OCI-LY3 (cell line): ENCODE results near the gene VASH1.

ENCODE experiments used
- H2AFZ ChIP-seq: fragments of 200-600, 300-600 bp; shearing (Covaris generic); 2 replicates; pipeline ENCODE4 v1.6.0; 2014; ENCODE audit warnings: antibody characterized with exemption, low read depth, low read length
- H3K27ac ChIP-seq: fragments of 200-600, 300-600 bp; sonication (generic); 2 replicates; pipeline ENCODE4 v1.5.1; 2014; ENCODE audit warnings: mild to moderate bottlenecking, low read length, moderate library complexity, mixed read lengths
- H3K27me3 ChIP-seq: fragments of 200-600, 300-600 bp; sonication (generic); 2 replicates; pipeline ENCODE4 v1.6.1; 2014; ENCODE audit warnings: low read depth, low read length, mixed read lengths
- H3K36me3 ChIP-seq: fragments of 200-600, 300-600 bp; sonication (generic); replicated peaks from 2 replicates; pipeline ENCODE3; 2014; ENCODE audit warnings: low read depth, low read length, mixed read lengths
- H3K4me1 ChIP-seq: fragments of 300-600, 200-600 bp; sonication (generic); 2 replicates; pipeline ENCODE4 v1.6.1; 2014; ENCODE audit warnings: low read length, mixed read lengths
- H3K4me2 ChIP-seq: fragments of 200-600, 300-600 bp; sonication (generic); 2 replicates; pipeline ENCODE4 v1.6.1; 2014; ENCODE audit warnings: low read length, mixed read lengths
- H3K4me3 ChIP-seq: fragments of 300-600, 200-600 bp; sonication (generic); 2 replicates; pipeline ENCODE4 v1.5.1; 2014; ENCODE audit warnings: antibody characterized with exemption, mild to moderate bottlenecking, low read length, moderate library complexity
- H3K79me2 ChIP-seq: fragments of 300-600, 200-600 bp; shearing (Covaris generic); 2 replicates; pipeline ENCODE4 v1.6.1; 2014; ENCODE audit warnings: mild to moderate bottlenecking, low read length, mixed read lengths
- H3K9ac ChIP-seq: fragments of 300-600, 200-600 bp; shearing (Covaris generic); 2 replicates; pipeline ENCODE4 v1.6.0; 2014; ENCODE audit warnings: mild to moderate bottlenecking, low read length, moderate library complexity
- H3K9me3 ChIP-seq: fragments of 200-600, 300-600 bp; shearing (Covaris generic); 2 replicates; pipeline ENCODE4 v1.6.1; 2014; ENCODE audit warnings: low read length, mixed read lengths; ENCODE audit not compliant: insufficient read depth
- H4K20me1 ChIP-seq: fragments of 200-600, 300-600 bp; sonication (generic); 2 replicates; pipeline ENCODE4 v1.6.1; 2016; ENCODE audit warnings: low read length, mixed read lengths; ENCODE audit not compliant: insufficient read depth
- EZH2phosphoT487 ChIP-seq: fragments of 200-600 bp; shearing (Covaris generic); IDR thresholded peaks from 2 replicates; pipeline ENCODE4 v1.6.1; 2018; ENCODE audit warnings: antibody characterized with exemption, mixed run types, low read depth
- TF ChIP-seq, protein P1 (sequence below): fragments of 200-600, 300-600 bp; sonication (generic); IDR thresholded peaks from 2 replicates; pipeline ENCODE4 v1.5.1; 2014; ENCODE audit warnings: antibody characterized with exemption, low read length, low read depth

VASH1 gene

DNA sequence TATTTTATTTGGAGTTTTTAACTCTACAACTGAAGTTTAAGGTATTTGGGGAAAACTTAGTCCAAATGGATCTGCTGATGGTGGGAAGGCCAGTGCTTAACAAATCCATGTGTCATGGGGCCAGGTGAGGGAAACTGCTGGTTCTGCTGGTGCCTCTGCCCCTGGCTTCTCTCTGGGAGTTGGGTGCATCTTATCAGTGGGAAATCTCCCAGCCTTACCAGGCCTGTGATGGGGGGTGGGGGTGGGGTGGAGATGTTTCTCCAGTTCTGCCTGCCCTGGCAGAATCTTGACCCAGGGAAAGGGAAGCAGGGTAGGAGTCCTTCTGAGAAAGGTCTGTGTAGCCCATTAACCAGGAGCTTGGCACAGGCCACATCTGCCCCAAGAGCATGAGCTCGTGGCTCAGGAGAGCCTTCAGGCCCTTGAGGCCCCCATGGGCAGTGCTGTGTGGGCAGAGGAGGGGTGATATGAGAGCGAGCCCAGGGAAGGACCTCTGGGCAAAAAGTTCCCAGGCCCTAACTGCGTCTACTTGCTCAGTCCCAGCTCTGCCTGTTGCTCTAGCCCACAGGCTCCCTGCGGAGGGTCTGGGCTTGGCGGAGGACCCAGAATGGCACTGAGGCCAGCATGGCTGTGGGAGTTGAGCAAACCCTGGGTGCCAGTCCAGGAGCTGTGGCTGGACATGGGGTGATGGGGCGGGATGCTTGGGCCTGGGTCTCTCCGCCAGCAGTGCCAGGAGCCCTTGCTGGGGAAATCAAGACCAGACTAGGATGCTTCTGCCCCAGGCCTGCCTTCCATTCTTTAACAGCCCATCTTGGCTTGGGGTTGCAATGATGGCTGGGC is 18.2 kb downstream of the VASH1 start:
- Histone ChIP-seq H3K79me2 (no peaks in the 10 kb centered on the region), H3K9me3 (no peaks in the 10 kb centered on the region), H4K20me1 (no peaks in the 10 kb centered on the region), H3K36me3 (peaks cover 9% of the 10 kb centered on the region), H3K27ac (no peak overlapping the region), H3K27me3 (no peaks in the 10 kb centered on the region), H2AFZ (no peak overlapping the region), H3K4me2 (no peak overlapping the region), H3K4me3 (no peak overlapping the region), H3K9ac (no peak overlapping the region), H3K4me1 (no peaks in the 10 kb centered on the region)
- no peak for TF ChIP-seq EZH2phosphoT487
- TF ChIP-seq, protein P1, sequence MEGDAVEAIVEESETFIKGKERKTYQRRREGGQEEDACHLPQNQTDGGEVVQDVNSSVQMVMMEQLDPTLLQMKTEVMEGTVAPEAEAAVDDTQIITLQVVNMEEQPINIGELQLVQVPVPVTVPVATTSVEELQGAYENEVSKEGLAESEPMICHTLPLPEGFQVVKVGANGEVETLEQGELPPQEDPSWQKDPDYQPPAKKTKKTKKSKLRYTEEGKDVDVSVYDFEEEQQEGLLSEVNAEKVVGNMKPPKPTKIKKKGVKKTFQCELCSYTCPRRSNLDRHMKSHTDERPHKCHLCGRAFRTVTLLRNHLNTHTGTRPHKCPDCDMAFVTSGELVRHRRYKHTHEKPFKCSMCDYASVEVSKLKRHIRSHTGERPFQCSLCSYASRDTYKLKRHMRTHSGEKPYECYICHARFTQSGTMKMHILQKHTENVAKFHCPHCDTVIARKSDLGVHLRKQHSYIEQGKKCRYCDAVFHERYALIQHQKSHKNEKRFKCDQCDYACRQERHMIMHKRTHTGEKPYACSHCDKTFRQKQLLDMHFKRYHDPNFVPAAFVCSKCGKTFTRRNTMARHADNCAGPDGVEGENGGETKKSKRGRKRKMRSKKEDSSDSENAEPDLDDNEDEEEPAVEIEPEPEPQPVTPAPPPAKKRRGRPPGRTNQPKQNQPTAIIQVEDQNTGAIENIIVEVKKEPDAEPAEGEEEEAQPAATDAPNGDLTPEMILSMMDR: no peak

DNA sequence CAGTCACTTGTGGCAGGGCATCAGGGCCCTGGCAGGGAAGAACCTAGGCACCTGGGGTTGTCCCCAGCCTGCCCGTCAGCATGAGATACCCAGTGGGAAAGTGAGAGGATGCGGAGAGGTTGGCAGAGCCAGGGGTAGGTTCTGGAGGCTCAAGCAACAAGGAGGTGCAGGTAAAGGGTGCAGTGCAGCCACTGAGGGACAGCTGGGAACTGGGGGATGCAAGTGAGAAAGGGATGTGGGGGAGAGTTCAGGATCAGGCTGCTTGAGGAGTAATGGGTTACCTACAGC is 18.7 kb downstream of the VASH1 start:
- Histone ChIP-seq H3K4me3 (no peak overlapping the region), H2AFZ (no peak overlapping the region), H3K4me2 (no peak overlapping the region), H3K79me2 (no peaks in the 10 kb centered on the region), H3K36me3 (peaks cover 9% of the 10 kb centered on the region), H3K4me1 (no peaks in the 10 kb centered on the region), H4K20me1 (no peaks in the 10 kb centered on the region), H3K27me3 (no peaks in the 10 kb centered on the region), H3K27ac (no peak overlapping the region), H3K9ac (no peak overlapping the region), H3K9me3 (no peaks in the 10 kb centered on the region)
- TF ChIP-seq EZH2phosphoT487: no peak
- TF ChIP-seq, protein P1: no peak

DNA sequence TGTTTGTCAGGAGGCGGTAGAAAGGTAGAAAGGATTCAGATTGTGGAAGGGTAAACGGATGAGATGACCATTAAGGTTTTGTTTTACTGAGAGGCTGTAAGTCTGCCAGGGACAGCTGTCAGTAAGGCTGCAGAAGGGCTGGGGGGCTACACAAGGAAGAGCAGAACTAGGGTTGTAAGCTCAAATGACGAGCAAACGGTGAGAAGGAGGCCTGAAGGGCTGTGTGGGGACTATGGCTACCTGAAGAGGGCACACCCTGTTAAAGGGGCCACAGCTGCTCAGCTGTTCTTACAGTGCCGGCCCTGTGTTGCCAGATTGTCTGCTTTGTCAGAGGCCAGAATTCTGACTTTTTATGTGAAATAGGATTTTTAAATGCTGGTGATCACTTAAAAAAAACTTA is 19.1 kb downstream of the VASH1 start:
- TF ChIP-seq, protein P1: no peak
- TF ChIP-seq EZH2phosphoT487: no peak
- H3K79me2 ChIP-seq: no peaks in the 10 kb centered on the region
- no peak overlapping the region for H3K9ac ChIP-seq
- peaks cover 9% of the 10 kb centered on the region for H3K36me3 ChIP-seq
- no peak overlapping the region for H3K27ac ChIP-seq
- no peaks in the 10 kb centered on the region for H3K4me1 ChIP-seq
- H4K20me1 ChIP-seq: no peaks in the 10 kb centered on the region
- no peak overlapping the region for H3K4me2 ChIP-seq
- no peaks in the 10 kb centered on the region for H3K27me3 ChIP-seq
- H3K9me3 ChIP-seq: no peaks in the 10 kb centered on the region
- no peak overlapping the region for H3K4me3 ChIP-seq
- no peak overlapping the region for H2AFZ ChIP-seq

DNA sequence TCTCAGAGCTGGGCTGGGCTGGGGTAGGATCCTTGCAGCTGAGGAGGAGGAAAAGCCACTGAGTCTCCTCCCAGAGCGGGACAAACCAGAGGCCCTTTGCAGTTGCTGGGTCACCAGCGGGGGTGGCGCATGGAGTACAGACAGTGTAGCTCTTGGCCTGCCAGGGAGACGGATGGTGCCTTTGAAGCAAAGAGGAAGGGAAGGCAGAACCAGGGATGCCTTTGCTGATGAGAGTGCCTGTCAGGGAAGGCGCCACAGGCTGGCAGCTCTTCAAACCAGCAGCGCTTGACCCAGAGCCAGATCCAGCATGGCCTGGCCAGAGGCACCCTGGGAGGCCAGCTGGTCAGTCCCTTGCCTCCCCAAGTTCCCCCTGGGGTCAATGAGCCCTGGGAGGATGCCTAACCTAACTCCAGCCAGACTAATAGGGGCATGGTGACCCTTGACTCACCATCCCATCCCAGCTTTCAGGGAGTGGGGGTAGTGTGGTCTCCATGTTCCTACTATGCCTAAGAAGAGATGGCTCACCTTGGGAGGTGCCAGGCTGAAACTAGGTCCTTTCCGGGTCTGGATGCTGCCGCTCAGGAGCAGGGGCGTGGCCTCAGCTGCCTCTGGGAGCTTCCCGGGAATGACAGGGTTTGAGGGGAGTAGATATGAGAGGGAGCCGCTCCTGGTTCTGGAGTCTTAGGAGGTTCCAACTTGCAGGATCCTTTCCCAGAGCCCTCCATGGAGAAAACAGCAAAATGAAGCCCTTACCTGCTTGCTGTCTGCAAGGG is 19.8 kb downstream of the VASH1 start:
- H3K27me3 ChIP-seq: no peaks in the 10 kb centered on the region
- no peak overlapping the region for H3K9ac ChIP-seq
- no peaks in the 10 kb centered on the region for H3K4me1 ChIP-seq
- no peaks in the 10 kb centered on the region for H3K79me2 ChIP-seq
- no peak overlapping the region for H3K4me3 ChIP-seq
- TF ChIP-seq EZH2phosphoT487: no peak
- TF ChIP-seq, protein P1: no peak
- no peak overlapping the region for H3K27ac ChIP-seq
- H4K20me1 ChIP-seq: no peaks in the 10 kb centered on the region
- H3K9me3 ChIP-seq: no peaks in the 10 kb centered on the region
- no peak overlapping the region for H2AFZ ChIP-seq
- H3K4me2 ChIP-seq: no peak overlapping the region
- peaks cover 9% of the 10 kb centered on the region for H3K36me3 ChIP-seq
